Measurements from ENCODE around the gene RCAN2.

Gene RCAN2

GRCh38 chr6:46279874-46280273, 211.4 kb downstream of the RCAN2 start:
- DNase-seq, result no peak
- in situ Hi-C loops (cut with MboI; ENCODE audit: low pct_unique_long_range_greater_than_20kb, low sequenced_read_pairs), result no loop called here

GRCh38 chr6:46276576-46277142, 214.6 kb downstream of the RCAN2 start:
- in situ Hi-C loops (cut with MboI; ENCODE audit: low pct_unique_long_range_greater_than_20kb, low sequenced_read_pairs), result no loop called here
- DNase-seq, result no peak

GRCh38 chr6:46274502-46274901, 216.7 kb downstream of the RCAN2 start:
- no peak for DNase-seq
- in situ Hi-C loops (cut with MboI; ENCODE audit: low pct_unique_long_range_greater_than_20kb, low sequenced_read_pairs), result no loop called here

- in situ Hi-C loops (cut with MboI; ENCODE audit: low pct_unique_long_range_greater_than_20kb, low sequenced_read_pairs), result no loop called here
- no peak for DNase-seq
Observed at GRCh38 chr6:46273911-46274310, 217.3 kb downstream of the RCAN2 start.

GRCh38 chr6:46271728-46272127, 219.5 kb downstream of the RCAN2 start:
- in situ Hi-C loops (cut with MboI; ENCODE audit: low pct_unique_long_range_greater_than_20kb, low sequenced_read_pairs), result no loop called here
- no peak for DNase-seq

- DNase-seq, result no peak
- in situ Hi-C loops (cut with MboI; ENCODE audit: low pct_unique_long_range_greater_than_20kb, low sequenced_read_pairs), result no loop called here
Observed at GRCh38 chr6:46271107-46271506, 220.1 kb downstream of the RCAN2 start.

- in situ Hi-C loops (cut with MboI; ENCODE audit: low pct_unique_long_range_greater_than_20kb, low sequenced_read_pairs), result no loop called here
- DNase-seq, result no peak
Observed at GRCh38 chr6:46270336-46270735, 220.9 kb downstream of the RCAN2 start.

- DNase-seq, result no peak
- in situ Hi-C loops (cut with MboI; ENCODE audit: low pct_unique_long_range_greater_than_20kb, low sequenced_read_pairs), result no loop called here
Observed at GRCh38 chr6:46269447-46270229, 221.6 kb downstream of the RCAN2 start.

GRCh38 chr6:46267515-46267914, 223.7 kb downstream of the RCAN2 start:
- in situ Hi-C loops (cut with MboI; ENCODE audit: low pct_unique_long_range_greater_than_20kb, low sequenced_read_pairs), result no loop called here
- no peak for DNase-seq

GRCh38 chr6:46265373-46265772, 225.9 kb downstream of the RCAN2 start:
- no peak for DNase-seq
- in situ Hi-C loops (cut with MboI; ENCODE audit: low pct_unique_long_range_greater_than_20kb, low sequenced_read_pairs), result no loop called here

GRCh38 chr6:46263707-46264086, 227.6 kb downstream of the RCAN2 start:
- in situ Hi-C loops (cut with MboI; ENCODE audit: low pct_unique_long_range_greater_than_20kb, low sequenced_read_pairs), result no loop called here
- DNase-seq, result no peak

- in situ Hi-C loops (cut with MboI; ENCODE audit: low pct_unique_long_range_greater_than_20kb, low sequenced_read_pairs), result no loop called here
- no peak for DNase-seq
Observed at GRCh38 chr6:46262928-46263706, 228.1 kb downstream of the RCAN2 start.

- no peak for DNase-seq
- in situ Hi-C loops (cut with MboI; ENCODE audit: low pct_unique_long_range_greater_than_20kb, low sequenced_read_pairs), result no loop called here
Observed at GRCh38 chr6:46258249-46258648, 233.0 kb downstream of the RCAN2 start.

- in situ Hi-C loops (cut with MboI; ENCODE audit: low pct_unique_long_range_greater_than_20kb, low sequenced_read_pairs), result no loop called here
Observed at GRCh38 chr6:46255528-46255927, 235.7 kb downstream of the RCAN2 start.

GRCh38 chr6:46254946-46255345, 236.3 kb downstream of the RCAN2 start:
- in situ Hi-C loops (cut with MboI; ENCODE audit: low pct_unique_long_range_greater_than_20kb, low sequenced_read_pairs), result no loop called here
- DNase-seq, result no peak

More at GRCh38 chr6:46255528-46255927, 235.7 kb downstream of the RCAN2 start:
- no peak for DNase-seq

- no peak for DNase-seq
- in situ Hi-C loops (cut with MboI; ENCODE audit: low pct_unique_long_range_greater_than_20kb, low sequenced_read_pairs), result no loop called here
Observed at GRCh38 chr6:46254331-46254730, 236.9 kb downstream of the RCAN2 start.

GRCh38 chr6:46251583-46252339, 239.5 kb downstream of the RCAN2 start:
- in situ Hi-C loops (cut with MboI; ENCODE audit: low pct_unique_long_range_greater_than_20kb, low sequenced_read_pairs), result no loop called here

GRCh38 chr6:46248143-46248542, 243.1 kb downstream of the RCAN2 start:
- in situ Hi-C loops (cut with MboI; ENCODE audit: low pct_unique_long_range_greater_than_20kb, low sequenced_read_pairs), result no loop called here
- DNase-seq, result no peak

More at GRCh38 chr6:46251583-46252339, 239.5 kb downstream of the RCAN2 start:
- no peak for DNase-seq

GRCh38 chr6:46246727-46247126, 244.5 kb downstream of the RCAN2 start:
- in situ Hi-C loops (cut with MboI; ENCODE audit: low pct_unique_long_range_greater_than_20kb, low sequenced_read_pairs), result no loop called here
- no peak for DNase-seq

Data from KBM-7 (cell line).